Activated naive CD4-positive, alpha-beta T cell (primary cell): ENCODE data around the gene RNF150.

ENCODE experiments used
- DNase-seq, 4 experiments: peaks; one replicate each; lab custom pipeline; 2025; lab: John Stamatoyannopoulos, UW

The RNF150 gene

GRCh38 chr4:140980426-140981200 is 152.7 kb downstream of the RNF150 start:
- DNase-seq, result no peak

DNA sequence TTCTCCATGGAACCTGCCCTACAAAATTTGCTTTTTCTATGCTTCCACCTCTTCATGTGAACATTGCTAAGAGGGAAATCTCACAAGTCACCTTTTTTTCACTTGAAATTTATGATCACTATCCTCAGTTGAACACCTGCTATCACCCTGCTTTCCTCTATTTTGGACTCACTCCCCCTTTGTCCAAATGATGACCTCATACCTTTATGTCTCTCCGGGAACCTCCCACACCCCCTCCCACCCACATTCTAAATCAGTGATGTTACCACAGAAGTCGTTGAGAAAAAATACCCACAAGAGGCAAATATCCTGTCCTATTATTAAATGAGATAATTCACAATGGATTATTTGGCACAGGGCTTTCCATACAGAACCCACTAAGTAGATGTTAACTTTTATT is 156.5 kb downstream of the RNF150 start:
- DNase-seq, result no peak

DNA sequence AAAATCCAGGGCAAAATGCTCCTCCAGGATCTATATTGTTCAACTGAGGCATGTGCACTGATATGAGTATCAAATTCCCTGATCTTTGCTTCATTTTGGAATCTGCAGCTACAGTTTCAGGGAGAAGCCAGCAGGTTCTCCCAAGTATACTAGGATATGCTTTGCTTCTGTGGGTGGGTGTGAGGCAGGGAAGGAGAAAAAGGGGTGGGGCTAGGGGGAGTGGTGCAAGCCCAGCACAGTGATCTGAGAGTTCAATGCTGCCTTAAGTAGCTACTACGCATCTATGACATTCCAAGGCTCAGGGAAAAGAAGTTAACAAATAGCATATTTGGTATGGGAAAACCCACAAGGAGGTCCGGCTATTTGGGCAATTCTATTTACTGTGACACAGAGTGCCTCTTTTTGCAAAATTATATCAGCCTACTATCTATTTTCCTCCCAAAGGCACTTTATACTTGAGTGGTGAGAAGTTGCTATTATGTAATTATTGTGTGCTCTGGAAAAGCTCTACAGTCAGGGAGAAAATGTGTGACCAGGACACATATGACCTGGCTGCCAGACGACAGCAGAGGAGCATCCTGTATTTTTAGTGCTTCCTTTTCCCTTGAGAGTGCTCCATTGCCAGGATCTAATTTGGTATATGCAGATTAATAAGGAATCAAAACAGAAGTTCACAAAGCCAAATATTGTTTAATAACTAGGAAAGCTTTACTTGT is 162.0 kb downstream of the RNF150 start:
- DNase-seq, result no peak

- DNase-seq, result no peak
These were observed 164.0 kb downstream of the RNF150 start for GRCh38 chr4:140969296-140969695.

DNA sequence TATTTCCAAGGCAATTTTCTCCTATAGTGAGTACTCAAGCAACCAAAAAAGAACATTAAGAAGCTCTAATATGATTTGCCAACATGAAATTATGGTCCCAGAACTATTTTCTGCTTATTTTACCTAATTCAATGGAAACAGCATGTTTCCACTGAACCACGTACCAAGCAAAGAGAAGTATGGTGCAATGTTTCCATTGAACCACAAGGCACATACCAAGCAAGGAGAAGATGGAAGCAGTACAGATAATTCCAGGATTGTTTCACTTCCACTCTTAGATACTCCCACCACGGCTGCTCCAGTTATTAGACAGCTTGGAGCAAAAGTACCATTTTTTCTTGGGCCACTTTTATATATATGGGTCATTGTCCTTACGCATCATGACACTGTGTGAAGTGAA is 164.9 kb downstream of the RNF150 start:
- DNase-seq, result no peak

GRCh38 chr4:140963883-140964282 is 169.4 kb downstream of the RNF150 start:
- no peak for DNase-seq

DNA sequence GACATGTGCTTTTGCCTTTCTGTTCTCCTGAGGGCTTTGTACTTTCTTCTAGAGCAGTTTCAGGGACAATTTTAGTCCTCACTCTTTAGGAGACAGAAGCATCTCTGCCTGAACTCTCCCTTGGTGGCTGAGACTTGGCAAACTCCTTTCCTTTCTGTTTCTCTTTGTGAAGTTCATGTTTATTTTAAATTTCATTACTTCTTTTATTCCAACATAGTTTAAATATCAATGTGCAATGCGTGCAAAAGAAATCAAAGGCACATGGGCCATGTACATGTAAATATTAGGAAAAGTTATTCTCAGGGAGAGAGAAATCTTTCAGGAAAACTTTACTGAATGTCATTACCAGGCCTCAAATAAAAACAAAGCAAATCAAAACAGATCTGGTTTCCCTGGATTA is 177.6 kb downstream of the RNF150 start:
- no peak for DNase-seq

DNA sequence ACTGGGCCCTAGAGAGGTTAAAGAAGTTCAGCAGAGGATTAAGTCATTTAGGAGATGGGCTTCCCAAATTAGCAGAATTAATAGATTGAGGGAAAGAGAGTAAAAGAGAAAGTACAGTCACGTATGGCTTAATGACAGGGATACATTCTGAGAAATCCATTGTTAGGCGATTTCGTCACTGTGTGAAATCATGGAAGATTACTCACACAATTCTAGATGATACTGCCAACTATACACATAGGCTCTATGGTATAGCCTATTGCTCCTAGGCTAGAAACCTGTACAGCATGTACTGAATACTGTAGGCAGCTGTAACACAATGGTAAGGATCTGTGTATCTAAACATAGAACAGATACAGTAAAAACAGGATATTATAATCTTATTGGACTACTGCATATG is 180.6 kb downstream of the RNF150 start:
- no peak for DNase-seq

- no peak for DNase-seq
These were observed 185.8 kb downstream of the RNF150 start for GRCh38 chr4:140947506-140947905.

- DNase-seq, result no peak
These were observed 188.2 kb downstream of the RNF150 start for GRCh38 chr4:140945106-140945505.

DNA sequence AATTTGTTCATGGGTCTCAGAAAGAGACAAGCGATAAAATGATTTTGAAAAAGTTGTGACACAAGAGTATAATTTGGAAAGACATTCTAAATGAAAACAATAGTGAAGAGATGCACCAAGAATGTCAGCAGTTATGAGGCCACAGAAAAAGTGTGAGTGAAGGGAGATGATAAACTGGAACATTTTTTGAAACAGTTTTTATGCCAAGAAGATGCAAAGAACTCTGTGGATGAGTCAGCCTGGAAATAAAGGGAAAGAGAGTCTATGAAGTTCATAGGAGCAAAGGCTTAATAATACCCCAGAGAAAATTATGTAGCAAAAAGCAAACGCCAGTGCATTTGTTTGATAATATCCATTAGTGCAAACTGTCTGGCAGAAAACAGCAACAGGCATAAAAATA is 188.7 kb downstream of the RNF150 start:
- no peak for DNase-seq

GRCh38 chr4:140944199-140944515 is 189.1 kb downstream of the RNF150 start:
- DNase-seq, result no peak

DNA sequence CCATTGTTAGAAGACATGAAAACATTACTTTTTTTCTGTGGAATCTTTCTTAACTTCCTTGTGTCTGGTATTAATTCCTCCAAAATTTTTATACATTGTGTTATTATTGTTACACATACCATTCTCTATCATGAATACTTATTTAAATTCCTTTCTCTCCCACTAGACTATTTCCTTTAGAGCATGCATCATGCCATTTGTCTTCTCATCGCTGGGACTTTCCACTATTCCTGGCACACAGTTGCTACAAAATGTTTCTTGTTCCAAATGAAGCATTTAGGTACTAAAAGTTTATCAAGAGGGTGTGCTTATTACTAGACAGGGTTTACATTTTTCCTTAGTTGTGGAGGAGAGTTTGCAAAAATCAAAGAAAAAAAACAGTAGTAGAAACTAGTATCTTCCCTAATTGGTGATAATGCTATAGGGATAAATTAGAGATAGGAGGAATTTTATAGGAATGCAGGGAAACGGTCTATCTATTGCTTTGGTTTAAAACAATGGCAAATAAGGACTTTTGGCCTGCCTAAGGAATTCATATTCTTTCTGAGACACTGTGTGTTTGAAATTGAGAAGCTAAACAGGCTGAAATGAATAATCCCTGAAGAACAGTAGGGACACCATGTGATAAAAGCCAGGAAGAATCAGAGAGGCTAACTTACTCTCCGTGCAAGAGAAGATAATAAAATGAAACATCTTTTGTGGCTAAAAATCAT is 189.6 kb downstream of the RNF150 start:
- no peak for DNase-seq

- DNase-seq, result no peak
These were observed 192.7 kb downstream of the RNF150 start for GRCh38 chr4:140940589-140940988.

- no peak for DNase-seq
These were observed 195.4 kb downstream of the RNF150 start for GRCh38 chr4:140937866-140938265.

- DNase-seq, result no peak
These were observed 198.0 kb downstream of the RNF150 start for GRCh38 chr4:140935254-140935653.

- DNase-seq, result no peak
These were observed 200.7 kb downstream of the RNF150 start for GRCh38 chr4:140932501-140933045.

DNA sequence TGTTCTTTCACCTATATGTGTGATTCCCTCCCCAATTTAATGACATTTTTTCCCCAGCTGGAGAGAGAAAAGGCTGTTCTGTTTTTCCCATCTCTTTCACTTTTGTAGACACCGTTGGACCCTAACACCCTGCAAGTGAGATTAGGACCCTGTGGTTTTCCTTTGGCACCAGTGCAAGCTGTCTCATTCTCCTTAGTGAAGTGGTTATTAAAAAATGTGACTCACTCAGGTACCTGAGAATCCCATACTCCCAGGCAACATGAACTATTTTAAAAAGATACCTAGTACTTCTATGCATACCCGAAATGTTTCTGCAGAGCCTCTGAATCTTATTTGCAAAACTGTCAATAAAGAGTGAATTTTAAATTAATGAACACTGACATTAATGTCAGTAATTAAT is 201.4 kb downstream of the RNF150 start:
- DNase-seq, result no peak

GRCh38 chr4:140930557-140930956 is 202.7 kb downstream of the RNF150 start:
- DNase-seq, result no peak

DNA sequence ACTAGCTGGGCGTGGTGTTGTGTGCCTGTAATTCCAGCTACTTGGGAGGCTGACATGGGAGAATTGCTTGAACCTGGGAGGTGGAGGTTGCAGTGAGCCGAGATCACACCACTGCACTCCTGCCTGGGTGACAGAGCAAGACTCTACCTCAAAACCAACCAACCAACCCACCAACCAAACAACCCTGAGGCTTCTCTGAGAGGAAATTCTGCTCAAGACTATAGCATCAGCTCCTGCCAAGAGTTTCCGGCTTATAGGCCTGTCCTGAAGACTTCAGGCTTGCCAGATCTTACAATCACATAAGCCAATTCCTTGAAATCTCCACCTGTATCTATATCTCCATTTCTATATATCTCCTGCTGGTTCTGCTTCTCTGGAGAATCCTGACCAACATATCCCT is 203.3 kb downstream of the RNF150 start:
- no peak for DNase-seq

DNA sequence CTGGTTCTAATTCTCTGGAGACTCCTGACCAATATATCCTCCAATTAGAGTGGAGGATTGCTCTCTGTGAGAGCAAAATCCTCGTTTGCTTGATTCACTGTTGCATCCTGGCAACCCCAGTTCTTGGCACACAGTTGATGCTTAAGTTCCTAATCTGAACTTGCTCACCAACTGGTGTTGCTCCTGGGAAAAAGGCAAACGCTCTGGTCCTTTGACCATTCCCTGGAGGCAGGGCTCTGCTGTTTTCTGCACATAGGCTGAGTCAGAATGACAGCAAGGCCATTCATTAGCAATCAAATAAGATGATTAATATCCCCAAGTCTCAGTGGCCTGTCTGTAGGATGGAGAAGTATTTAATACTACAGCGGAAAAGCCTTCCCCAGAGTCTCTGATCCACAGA is 204.4 kb downstream of the RNF150 start:
- no peak for DNase-seq

- DNase-seq, result no peak
These were observed 206.6 kb downstream of the RNF150 start for GRCh38 chr4:140926672-140927071.

- no peak for DNase-seq
These were observed 207.9 kb downstream of the RNF150 start for GRCh38 chr4:140925417-140925816.
